ENCODE measurements around the gene SLC22A5.
A peak's percentile ranks its signal among the peaks of the same experiment; 100 is the strongest.

DNA sequence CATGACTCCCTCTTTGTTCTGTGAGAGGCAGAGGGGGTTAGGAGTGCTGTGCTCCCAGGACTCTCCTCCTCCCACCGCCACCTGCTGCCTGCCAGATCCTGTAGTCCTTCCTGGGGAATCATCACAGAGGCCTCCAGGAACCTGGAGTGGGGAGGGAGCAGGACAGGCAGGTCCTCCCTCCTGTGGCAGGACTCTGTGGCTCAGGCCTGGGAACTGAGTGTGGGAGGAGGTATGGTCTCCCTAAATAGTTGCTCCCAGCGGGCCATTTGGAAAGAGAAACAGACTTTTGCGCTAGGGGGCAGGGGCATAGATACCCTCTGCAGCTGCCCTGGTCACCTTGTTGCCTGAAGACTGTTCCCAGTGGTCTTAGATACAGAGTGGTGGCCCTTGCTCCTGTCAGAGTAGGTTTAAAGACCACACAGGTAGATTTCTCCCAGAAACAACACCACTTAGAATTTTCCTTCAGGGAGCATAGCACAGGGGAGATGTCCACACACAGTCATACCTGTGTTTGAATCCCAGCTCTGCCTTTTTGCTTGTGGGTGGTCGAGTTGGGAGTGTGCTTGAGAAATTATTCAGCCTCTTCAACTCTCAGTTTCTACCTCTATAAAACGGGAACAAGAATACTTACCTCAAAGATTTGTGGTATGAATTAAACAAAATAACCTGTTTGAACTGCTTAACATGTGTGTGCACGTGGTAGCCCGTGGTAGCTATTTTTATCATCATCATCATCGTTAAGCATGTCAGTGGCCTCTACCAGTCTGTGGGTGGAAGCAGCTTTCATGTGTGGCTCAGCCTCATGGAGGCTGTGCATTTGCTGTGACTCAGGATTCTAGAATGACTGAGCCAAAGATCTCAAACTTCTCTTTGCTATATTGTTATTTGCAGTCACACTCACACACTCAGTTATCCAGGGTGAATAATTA, 55.8 kb downstream of the SLC22A5 start:
- TF ChIP-seq, protein P1, sequence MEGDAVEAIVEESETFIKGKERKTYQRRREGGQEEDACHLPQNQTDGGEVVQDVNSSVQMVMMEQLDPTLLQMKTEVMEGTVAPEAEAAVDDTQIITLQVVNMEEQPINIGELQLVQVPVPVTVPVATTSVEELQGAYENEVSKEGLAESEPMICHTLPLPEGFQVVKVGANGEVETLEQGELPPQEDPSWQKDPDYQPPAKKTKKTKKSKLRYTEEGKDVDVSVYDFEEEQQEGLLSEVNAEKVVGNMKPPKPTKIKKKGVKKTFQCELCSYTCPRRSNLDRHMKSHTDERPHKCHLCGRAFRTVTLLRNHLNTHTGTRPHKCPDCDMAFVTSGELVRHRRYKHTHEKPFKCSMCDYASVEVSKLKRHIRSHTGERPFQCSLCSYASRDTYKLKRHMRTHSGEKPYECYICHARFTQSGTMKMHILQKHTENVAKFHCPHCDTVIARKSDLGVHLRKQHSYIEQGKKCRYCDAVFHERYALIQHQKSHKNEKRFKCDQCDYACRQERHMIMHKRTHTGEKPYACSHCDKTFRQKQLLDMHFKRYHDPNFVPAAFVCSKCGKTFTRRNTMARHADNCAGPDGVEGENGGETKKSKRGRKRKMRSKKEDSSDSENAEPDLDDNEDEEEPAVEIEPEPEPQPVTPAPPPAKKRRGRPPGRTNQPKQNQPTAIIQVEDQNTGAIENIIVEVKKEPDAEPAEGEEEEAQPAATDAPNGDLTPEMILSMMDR (IDR thresholded peaks at IDR 0.05): no peak
- peak in 1 of 2 donors; percentile 27 for TF ChIP-seq POLR2A (IDR thresholded peaks at IDR 0.05)

All from Peyer's patch (tissue), 4 donors.